HepG2 (cell line): ENCODE results near the gene RBCK1. TPM values are rescaled to one million over a fixed set of nuclear protein-coding genes. Genes with fewer than 3 reads are reported as not detected.

ENCODE experiments used
- ELF3 ChIP-seq: IDR thresholded peaks from 2 replicates; pipeline ENCODE4 v1.6.1; 2016; ENCODE audit warnings: missing genetic modification reagents, missing compliant biosample characterization
- HINFP ChIP-seq: sonication (generic); formaldehyde crosslinking; IDR thresholded peaks from 2 replicates; pipeline ENCODE4 v1.4.0; 2020; ENCODE audit warnings: low read depth, mild to moderate bottlenecking, missing genetic modification reagents
- IKZF5 ChIP-seq: IDR thresholded peaks from 2 replicates; pipeline ENCODE4 v1.6.1; 2018; ENCODE audit warnings: missing genetic modification reagents, mild to moderate bottlenecking, missing compliant biosample characterization
- NFAT5 ChIP-seq: sonication (generic); formaldehyde crosslinking; IDR thresholded peaks from 2 replicates; pipeline ENCODE4 v1.4.0; 2020; ENCODE audit warnings: missing genetic modification reagents
- PHF20 ChIP-seq: sonication (generic); formaldehyde crosslinking; IDR thresholded peaks from 2 replicates; pipeline ENCODE4 v1.5.0; 2020; ENCODE audit warnings: mild to moderate bottlenecking, missing genetic modification reagents
- RCOR2 ChIP-seq: IDR thresholded peaks from 2 replicates; pipeline ENCODE4 v1.6.1; 2016; ENCODE audit warnings: missing biosample characterization, missing genetic modification reagents
- UBTF ChIP-seq: sonication (generic); formaldehyde crosslinking; IDR thresholded peaks from 2 replicates; pipeline ENCODE4 v1.4.0; 2020; ENCODE audit warnings: mild to moderate bottlenecking, missing genetic modification reagents
- YY1 ChIP-seq: IDR thresholded peaks from 2 replicates; pipeline ENCODE4 v1.6.1; 2011; ENCODE audit warnings: low read length, low read depth, moderate library complexity, mild to moderate bottlenecking; ENCODE audit not compliant: insufficient read depth, insufficient replicate concordance
- ZBTB43 ChIP-seq: sonication (generic); formaldehyde crosslinking; conservative IDR thresholded peaks from 2 replicates; pipeline ENCODE4 v1.4.0; 2020; ENCODE audit warnings: missing genetic modification reagents
- ZKSCAN5 ChIP-seq: sonication (generic); formaldehyde crosslinking; IDR thresholded peaks from 2 replicates; pipeline ENCODE4 v1.5.1; 2020; ENCODE audit warnings: mild to moderate bottlenecking, missing genetic modification reagents
- ZNF343 ChIP-seq: sonication (generic); formaldehyde crosslinking; IDR thresholded peaks from 2 replicates; pipeline ENCODE4 v1.4.0; 2020; ENCODE audit warnings: mild to moderate bottlenecking, missing genetic modification reagents
- ZNF350 ChIP-seq: sonication (generic); formaldehyde crosslinking; IDR thresholded peaks from 2 replicates; pipeline ENCODE4 v1.4.0; 2020; ENCODE audit warnings: mild to moderate bottlenecking, low read depth, missing genetic modification reagents, borderline replicate concordance
- ZNF720 ChIP-seq: sonication (generic); formaldehyde crosslinking; IDR thresholded peaks from 2 replicates; pipeline ENCODE4 v1.4.0; 2020; ENCODE audit warnings: missing genetic modification reagents
- ZNF747 ChIP-seq: sonication (generic); formaldehyde crosslinking; IDR thresholded peaks from 2 replicates; pipeline ENCODE4 v1.8.1; 2023; ENCODE audit warnings: missing genetic modification reagents, mild to moderate bottlenecking, borderline replicate concordance
- polyA plus RNA-seq, 8 experiments: library from polyadenylated mRNA; depleted of rRNA in 3 of 8; stranded (reverse) in 7 of 8; unstranded in 1 of 8; fragments of >200 nt; fragmentation: Illumina TruSeq in 4 of 8; extraction: Trizol in 4 of 8; gene quantifications; 2 replicates each; pipeline versions ENCODE4 v1.2.1 to v1.2.3, GENCODE V29; 2011 to 2016; ENCODE audit warnings: low read depth in 4 of 8, missing spikeins in 1 of 8, mixed read lengths in 1 of 8; ENCODE audit not compliant: insufficient read depth in 1 of 8
- total RNA-seq, 5 experiments: library from RNA; depleted of rRNA; stranded (reverse); fragments of >200 nt; fragmentation: Illumina TruSeq; extraction: Trizol; gene quantifications; 2 replicates each; pipeline ENCODE4 v1.2.3, GENCODE V29; 2016; ENCODE audit warnings: low read depth in 1 of 5
- TF ChIP-seq, protein P1 (sequence below): IDR thresholded peaks from 2 replicates; pipeline ENCODE4 v1.6.1; 2012; ENCODE audit warnings: inconsistent platforms

RBCK1 gene
- total and polyA plus RNA-seq, 2 of the 13 experiments (the other 11 are each of a cell fraction or from before 2014, with no cell fraction given): 149 to 215 TPM

DNA sequence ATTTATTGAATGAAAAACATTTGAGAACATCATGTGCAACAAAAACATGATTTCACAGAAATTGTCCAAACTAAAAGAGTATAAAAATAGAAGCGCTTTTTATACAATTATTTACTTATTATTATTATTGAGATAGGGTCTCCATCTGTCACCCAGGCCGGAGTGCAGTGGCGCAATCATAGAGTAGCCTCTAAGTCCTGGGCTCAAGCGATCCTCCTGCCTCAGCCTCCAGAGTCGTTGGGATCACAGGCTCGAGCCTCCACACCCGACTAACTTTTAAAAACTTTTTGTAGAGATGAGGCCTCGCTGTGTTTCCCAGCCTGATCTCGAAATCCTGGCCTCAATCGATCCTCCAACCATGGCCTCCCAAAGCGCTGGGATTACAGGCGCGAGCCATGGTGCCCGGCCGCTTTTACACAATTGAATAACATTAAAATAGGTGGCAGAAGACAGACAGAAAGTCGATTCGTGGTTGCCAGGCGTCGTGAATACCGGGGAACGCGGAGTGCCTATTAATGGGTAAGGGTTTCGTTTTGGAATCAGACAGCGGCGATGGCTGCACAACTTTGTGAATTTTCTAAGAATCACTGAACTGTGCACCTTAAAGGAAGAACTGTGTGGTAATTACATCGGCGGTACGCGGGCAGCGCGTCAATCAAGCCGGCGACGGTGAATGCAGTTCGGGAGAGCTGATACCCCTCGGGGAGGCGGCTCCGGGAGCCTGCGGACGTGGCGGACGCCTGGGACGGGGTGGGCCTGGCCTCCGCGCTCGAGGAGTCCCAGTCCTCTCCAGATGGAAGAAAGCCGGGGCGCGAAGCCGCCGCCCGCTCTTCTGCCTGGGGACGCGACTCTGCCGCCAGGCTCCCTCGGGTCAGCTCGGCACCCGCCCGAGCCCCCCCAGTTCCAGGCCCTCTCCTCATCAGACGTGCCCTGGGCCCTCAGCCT lies 53.4 kb downstream of the RBCK1 start (continued):
- TF ChIP-seq YY1 (no peak), ZNF343 (CRISPR knock-in tag) (0 out of 2 replicates have a peak, but pooled peaks have one; percentile 14), NFAT5 (CRISPR knock-in tag) (peak; percentile 27; the same call in 1 of the 2 replicates), ZKSCAN5 (CRISPR knock-in tag) (no peak), UBTF (CRISPR knock-in tag) (peak; percentile 96), HINFP (CRISPR knock-in tag) (peak; percentile 68; the same call in 1 of the 2 replicates), RCOR2 (CRISPR knock-in tag) (peak; percentile 45; the same call in 1 of the 2 replicates), ZNF747 (CRISPR knock-in tag) (no peak), PHF20 (CRISPR knock-in tag) (no peak), ZNF720 (no peak), ZNF350 (CRISPR knock-in tag) (peak; percentile 68; the same call in 1 of the 2 replicates), IKZF5 (CRISPR knock-in tag) (peak; percentile 37; the same call in 1 of the 2 replicates), ELF3 (CRISPR knock-in tag) (no peak), ZBTB43 (0 out of 2 replicates have a peak, but pooled peaks have one; percentile 13)
- TF ChIP-seq, protein P1, sequence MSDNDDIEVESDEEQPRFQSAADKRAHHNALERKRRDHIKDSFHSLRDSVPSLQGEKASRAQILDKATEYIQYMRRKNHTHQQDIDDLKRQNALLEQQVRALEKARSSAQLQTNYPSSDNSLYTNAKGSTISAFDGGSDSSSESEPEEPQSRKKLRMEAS: no peak; the same call in 1 of the 2 replicates
